Measurements from ENCODE around the gene TATDN2. TPM values are rescaled to one million over a fixed set of nuclear protein-coding genes. Genes with fewer than 3 reads are reported as not detected.
A peak's percentile ranks its signal among the peaks of the same experiment; 100 is the strongest.

The TATDN2 gene
- total and polyA plus RNA-seq, 9 of the 15 experiments (the other 6 are each of a cell fraction or from before 2014, with no cell fraction given): 5.2 to 44.7 (median 25.8) TPM

DNA sequence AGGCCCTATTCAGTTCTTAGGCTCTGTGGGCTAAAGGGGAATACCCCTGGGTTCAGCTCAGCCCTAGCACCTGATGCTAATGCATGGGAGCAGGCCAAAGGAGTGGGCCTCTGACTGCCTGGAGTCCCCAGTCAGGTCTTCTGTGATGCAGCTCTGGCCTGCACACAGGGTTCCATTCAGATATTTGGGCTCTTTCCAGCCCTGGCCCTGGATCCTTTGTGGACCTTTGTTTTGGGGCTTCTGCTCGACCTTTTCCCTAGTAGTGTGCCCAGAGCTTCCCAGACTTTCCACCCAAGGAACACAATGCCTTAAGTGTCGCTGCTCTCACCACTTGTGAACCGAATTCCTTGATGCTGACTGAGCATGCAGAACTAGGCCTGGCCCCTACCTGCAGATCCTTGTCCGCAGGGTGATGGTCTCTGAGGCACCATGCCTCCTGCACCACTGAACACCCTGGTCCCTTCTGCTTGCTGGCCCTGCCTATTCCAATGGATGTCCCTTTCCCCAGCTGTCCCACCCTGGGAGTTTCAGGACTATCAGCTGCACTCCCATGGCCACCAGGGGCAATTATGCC is 67.6 kb downstream of the TATDN2 start:
- WGBS (ENCODE audit: insufficient coverage, low coverage, missing lambda C conversion rate): 98% methylated on average over 4 of the region's 4 CpGs
- Histone ChIP-seq H3K9me1 (ENCODE audit: control insufficient read depth, insufficient read depth, low read length) (peaks cover 4% of the 10 kb centered on the region), H2AFZ (ENCODE audit: low read depth, low read length) (no peak overlapping the region), H3K9ac (ENCODE audit: insufficient read depth in 1 of 2, low read depth in 2 of 2, low read length in 2 of 2) (no peak overlapping the region), H3K4me3 (no peak overlapping the region), H3K27ac (ENCODE audit: extremely low read depth, low read depth, low read length) (no peak overlapping the region), H3K27me3 (ENCODE audit: control insufficient read depth in 2 of 2, insufficient read depth in 2 of 2, low read length in 2 of 2) (no peaks in the 10 kb centered on the region), H3K9me3 (replicated peaks; ENCODE audit: control insufficient read depth, insufficient read depth, low read depth, low read length) (no peaks in the 10 kb centered on the region), H3K4me1 (replicated peaks in 1 of 2; ENCODE audit: control insufficient read depth in 2 of 2, insufficient read depth in 2 of 2, low read length in 2 of 2) (peaks cover 5% of the 10 kb centered on the region in 2 experiments; a peak in 3 of 5 replicates), H3K4me2 (ENCODE audit: insufficient read depth, low read length) (no peak overlapping the region), H3K79me2 (ENCODE audit: control insufficient read depth, insufficient read depth, low read length) (peaks cover 38% of the 10 kb centered on the region), H3K36me3 (ENCODE audit: control insufficient read depth, insufficient read depth, low read length) (peaks cover 89% of the 10 kb centered on the region), H4K20me1 (replicated peaks; ENCODE audit: control insufficient read depth, insufficient read depth, low read length) (peaks cover 27% of the 10 kb centered on the region)
- CTCF ChIA-PET (ENCODE audit: low intra/inter-chr PET ratio): no interaction called here
- DNase-seq (ENCODE audit: extremely low read depth in 1 of 4, low spot score in 3 of 4) (no peak), FAIRE-seq (no peak), ATAC-seq (no peak)
- intact Hi-C loops (cut with micrococcal nuclease) (no loop called here), in situ Hi-C loops (cut with MboI) (loop anchor here (25.0 kb wide), 1 partner anchor 804 kb away; no protein-coding TSS in a partner anchor)
- POLR2A ChIA-PET: interaction anchor here (0.6 to 2.9 kb wide), 7 partner anchors 10 to 523 kb away, joined by 3 to 30 read pairs (median 3); partner anchors contain the start of gene ARPC4
- no TSS peak for BruUV-seq (replicated peaks)
- no peak for TF ChIP-seq ZNF444 (CRISPR knock-in tag; IDR thresholded peaks at IDR 0.05)
- no peak for TF ChIP-seq ZNF699 (CRISPR knock-in tag; IDR thresholded peaks at IDR 0.05; ENCODE audit: insufficient replicate concordance)
- no peak for TF ChIP-seq SIN3A (IDR thresholded peaks at IDR 0.05; ENCODE audit: borderline replicate concordance in 2 of 2, control insufficient read depth in 1 of 2, low read depth in 2 of 2, low read length in 2 of 2)
- TF ChIP-seq SUPT5H (IDR thresholded peaks at IDR 0.05): peak; percentile 31; the same call in 1 of the 2 replicates
- no peak for TF ChIP-seq SMARCE1 (IDR thresholded peaks at IDR 0.05)
- TF ChIP-seq HOXB6 (CRISPR knock-in tag; IDR thresholded peaks at IDR 0.05; ENCODE audit: borderline replicate concordance): no peak
- TF ChIP-seq RBFOX2 (IDR thresholded peaks at IDR 0.05; ENCODE audit: low read depth, low read length): peak; percentile 6; the same call in 1 of the 2 replicates
- TF ChIP-seq, protein P1, sequence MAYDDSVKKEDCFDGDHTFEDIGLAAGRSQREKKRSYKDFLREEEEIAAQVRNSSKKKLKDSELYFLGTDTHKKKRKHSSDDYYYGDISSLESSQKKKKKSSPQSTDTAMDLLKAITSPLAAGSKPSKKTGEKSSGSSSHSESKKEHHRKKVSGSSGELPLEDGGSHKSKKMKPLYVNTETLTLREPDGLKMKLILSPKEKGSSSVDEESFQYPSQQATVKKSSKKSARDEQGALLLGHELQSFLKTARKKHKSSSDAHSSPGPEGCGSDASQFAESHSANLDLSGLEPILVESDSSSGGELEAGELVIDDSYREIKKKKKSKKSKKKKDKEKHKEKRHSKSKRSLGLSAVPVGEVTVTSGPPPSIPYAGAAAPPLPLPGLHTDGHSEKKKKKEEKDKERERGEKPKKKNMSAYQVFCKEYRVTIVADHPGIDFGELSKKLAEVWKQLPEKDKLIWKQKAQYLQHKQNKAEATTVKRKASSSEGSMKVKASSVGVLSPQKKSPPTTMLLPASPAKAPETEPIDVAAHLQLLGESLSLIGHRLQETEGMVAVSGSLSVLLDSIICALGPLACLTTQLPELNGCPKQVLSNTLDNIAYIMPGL (CRISPR knock-in tag; IDR thresholded peaks at IDR 0.05): 0 out of 2 replicates have a peak, but pooled peaks have one; percentile 15
- TF ChIP-seq, protein P2, sequence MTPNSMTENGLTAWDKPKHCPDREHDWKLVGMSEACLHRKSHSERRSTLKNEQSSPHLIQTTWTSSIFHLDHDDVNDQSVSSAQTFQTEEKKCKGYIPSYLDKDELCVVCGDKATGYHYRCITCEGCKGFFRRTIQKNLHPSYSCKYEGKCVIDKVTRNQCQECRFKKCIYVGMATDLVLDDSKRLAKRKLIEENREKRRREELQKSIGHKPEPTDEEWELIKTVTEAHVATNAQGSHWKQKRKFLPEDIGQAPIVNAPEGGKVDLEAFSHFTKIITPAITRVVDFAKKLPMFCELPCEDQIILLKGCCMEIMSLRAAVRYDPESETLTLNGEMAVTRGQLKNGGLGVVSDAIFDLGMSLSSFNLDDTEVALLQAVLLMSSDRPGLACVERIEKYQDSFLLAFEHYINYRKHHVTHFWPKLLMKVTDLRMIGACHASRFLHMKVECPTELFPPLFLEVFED (CRISPR knock-in tag; conservative IDR thresholded peaks at IDR 0.05): no peak
- no peak for TF ChIP-seq PHB2 (IDR thresholded peaks at IDR 0.05; ENCODE audit: low read depth)
- TF ChIP-seq, protein P3, sequence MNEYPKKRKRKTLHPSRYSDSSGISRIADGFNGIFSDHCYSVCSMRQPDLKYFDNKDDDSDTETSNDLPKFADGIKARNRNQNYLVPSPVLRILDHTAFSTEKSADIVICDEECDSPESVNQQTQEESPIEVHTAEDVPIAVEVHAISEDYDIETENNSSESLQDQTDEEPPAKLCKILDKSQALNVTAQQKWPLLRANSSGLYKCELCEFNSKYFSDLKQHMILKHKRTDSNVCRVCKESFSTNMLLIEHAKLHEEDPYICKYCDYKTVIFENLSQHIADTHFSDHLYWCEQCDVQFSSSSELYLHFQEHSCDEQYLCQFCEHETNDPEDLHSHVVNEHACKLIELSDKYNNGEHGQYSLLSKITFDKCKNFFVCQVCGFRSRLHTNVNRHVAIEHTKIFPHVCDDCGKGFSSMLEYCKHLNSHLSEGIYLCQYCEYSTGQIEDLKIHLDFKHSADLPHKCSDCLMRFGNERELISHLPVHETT (CRISPR knock-in tag; conservative IDR thresholded peaks at IDR 0.05 in 1 of 2, IDR thresholded peaks at IDR 0.05 in 1 of 2): no peak
- no peak for TF ChIP-seq XRCC4 (IDR thresholded peaks at IDR 0.05; ENCODE audit: extremely low read depth, insufficient read depth, insufficient read length)
- TF ChIP-seq NCOA6 (IDR thresholded peaks at IDR 0.05): no peak
- TF ChIP-seq ZNF77 (CRISPR knock-in tag; IDR thresholded peaks at IDR 0.05): no peak
- TF ChIP-seq SMARCC2 (IDR thresholded peaks at IDR 0.05; ENCODE audit: low read depth): no peak
- no peak for TF ChIP-seq MTA1 (IDR thresholded peaks at IDR 0.05; ENCODE audit: borderline replicate concordance)
- TF ChIP-seq ZNF347 (CRISPR knock-in tag; IDR thresholded peaks at IDR 0.05; ENCODE audit: low read depth): no peak
- TF ChIP-seq, protein P4, sequence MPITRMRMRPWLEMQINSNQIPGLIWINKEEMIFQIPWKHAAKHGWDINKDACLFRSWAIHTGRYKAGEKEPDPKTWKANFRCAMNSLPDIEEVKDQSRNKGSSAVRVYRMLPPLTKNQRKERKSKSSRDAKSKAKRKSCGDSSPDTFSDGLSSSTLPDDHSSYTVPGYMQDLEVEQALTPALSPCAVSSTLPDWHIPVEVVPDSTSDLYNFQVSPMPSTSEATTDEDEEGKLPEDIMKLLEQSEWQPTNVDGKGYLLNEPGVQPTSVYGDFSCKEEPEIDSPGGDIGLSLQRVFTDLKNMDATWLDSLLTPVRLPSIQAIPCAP (CRISPR knock-in tag; IDR thresholded peaks at IDR 0.05; ENCODE audit: borderline replicate concordance): no peak

Data from K562 (cell line).